Suprapubic skin (tissue), 4 donors: Measurements from ENCODE around the gene COL28A1.

Source experiments
- EP300 ChIP-seq: sonication (generic); formaldehyde crosslinking; IDR thresholded peaks from one replicate; pipeline ENCODE4 v1.6.1; 2017; ENCODE audit warnings: antibody characterized with exemption
- POLR2A ChIP-seq, 2 donors: fragments of 450-650 bp; IDR thresholded peaks; one replicate each; pipeline ENCODE4 v1.6.1; 2017; ENCODE audit warnings: antibody characterized with exemption in 2 of 2, mild to moderate bottlenecking in 2 of 2, moderate library complexity in 2 of 2
- POLR2AphosphoS5 ChIP-seq, 3 donors: sonication (generic); formaldehyde crosslinking; IDR thresholded peaks; one replicate each; pipeline ENCODE4 v1.6.1; 2017; ENCODE audit warnings: antibody characterized with exemption in 3 of 3
- TF ChIP-seq, protein P1 (sequence below), 2 donors: fragments of 200-600 bp in 1 of 2; fragments of 450-650 bp in 1 of 2; sonication (generic) in 1 of 2; IDR thresholded peaks; one replicate each; pipeline ENCODE4 v1.5.1; 2016 to 2019; ENCODE audit warnings: antibody characterized with exemption in 2 of 2, mild to moderate bottlenecking in 1 of 2, moderate library complexity in 1 of 2

DNA sequence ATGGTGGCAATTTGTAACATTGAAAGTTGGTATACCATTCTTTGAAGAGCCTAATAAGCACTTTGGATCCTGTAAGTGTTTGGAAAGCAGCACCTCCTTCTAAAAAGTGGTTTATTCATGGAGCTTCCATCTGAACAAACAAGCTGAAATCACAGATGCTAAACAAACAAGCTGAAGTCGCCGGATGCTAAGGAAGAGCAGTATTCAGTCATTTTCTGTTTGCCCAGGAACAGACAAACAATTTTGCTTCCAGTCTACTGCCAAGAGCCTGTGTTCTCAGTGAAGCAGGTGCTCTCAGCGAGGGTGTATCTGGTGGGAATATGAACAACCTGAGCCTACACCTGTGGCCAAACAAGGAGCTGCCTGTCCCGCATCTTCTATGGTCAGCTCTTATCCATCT is 6.3 kb downstream of the COL28A1 start:
- TF ChIP-seq, protein P1, sequence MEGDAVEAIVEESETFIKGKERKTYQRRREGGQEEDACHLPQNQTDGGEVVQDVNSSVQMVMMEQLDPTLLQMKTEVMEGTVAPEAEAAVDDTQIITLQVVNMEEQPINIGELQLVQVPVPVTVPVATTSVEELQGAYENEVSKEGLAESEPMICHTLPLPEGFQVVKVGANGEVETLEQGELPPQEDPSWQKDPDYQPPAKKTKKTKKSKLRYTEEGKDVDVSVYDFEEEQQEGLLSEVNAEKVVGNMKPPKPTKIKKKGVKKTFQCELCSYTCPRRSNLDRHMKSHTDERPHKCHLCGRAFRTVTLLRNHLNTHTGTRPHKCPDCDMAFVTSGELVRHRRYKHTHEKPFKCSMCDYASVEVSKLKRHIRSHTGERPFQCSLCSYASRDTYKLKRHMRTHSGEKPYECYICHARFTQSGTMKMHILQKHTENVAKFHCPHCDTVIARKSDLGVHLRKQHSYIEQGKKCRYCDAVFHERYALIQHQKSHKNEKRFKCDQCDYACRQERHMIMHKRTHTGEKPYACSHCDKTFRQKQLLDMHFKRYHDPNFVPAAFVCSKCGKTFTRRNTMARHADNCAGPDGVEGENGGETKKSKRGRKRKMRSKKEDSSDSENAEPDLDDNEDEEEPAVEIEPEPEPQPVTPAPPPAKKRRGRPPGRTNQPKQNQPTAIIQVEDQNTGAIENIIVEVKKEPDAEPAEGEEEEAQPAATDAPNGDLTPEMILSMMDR (IDR thresholded peaks at IDR 0.05) = no peak
- TF ChIP-seq POLR2A (IDR thresholded peaks at IDR 0.05) (no peak), POLR2AphosphoS5 (IDR thresholded peaks at IDR 0.05) (no peak), EP300 (no peak)
